Stimulated activated CD4-positive, alpha-beta T cell treated with anti-CD3 and anti-CD28 coated beads, Interleukin-15, amount 100 ng/mL, for 48 hours (primary cell): ENCODE results near the gene TRMT10A.
"Not testable (repeated sequence)": the region's sequence is repeated elsewhere in the genome, so short reads cannot be mapped to it uniquely, and the experiment has no call there.

ENCODE experiments used
- DNase-seq, 2 donors: peaks; one replicate each; pipeline ENCODE4 v3.0.0-alpha.2; 2020; ENCODE audit warnings: low read depth in 2 of 2

TRMT10A gene

DNA sequence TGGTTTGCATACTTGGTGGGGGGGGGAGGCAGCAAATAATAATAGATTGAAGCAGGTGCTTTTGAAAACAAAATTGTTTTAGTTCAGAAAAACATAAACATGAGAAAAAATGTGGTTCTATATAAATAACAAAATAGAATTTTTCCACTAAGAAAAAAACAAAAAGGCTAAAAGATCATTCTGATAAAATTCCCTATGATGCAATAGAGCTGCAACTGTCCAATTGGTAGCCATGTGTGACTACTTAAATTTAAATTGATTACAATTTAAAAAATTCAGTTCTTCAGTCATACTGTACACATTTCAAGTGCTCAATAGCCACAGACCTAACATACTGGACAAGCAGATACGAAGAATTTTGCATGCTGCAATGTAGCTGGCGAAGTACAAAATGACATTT lies 11.0 kb downstream of the TRMT10A start:
- no peak for DNase-seq

DNA sequence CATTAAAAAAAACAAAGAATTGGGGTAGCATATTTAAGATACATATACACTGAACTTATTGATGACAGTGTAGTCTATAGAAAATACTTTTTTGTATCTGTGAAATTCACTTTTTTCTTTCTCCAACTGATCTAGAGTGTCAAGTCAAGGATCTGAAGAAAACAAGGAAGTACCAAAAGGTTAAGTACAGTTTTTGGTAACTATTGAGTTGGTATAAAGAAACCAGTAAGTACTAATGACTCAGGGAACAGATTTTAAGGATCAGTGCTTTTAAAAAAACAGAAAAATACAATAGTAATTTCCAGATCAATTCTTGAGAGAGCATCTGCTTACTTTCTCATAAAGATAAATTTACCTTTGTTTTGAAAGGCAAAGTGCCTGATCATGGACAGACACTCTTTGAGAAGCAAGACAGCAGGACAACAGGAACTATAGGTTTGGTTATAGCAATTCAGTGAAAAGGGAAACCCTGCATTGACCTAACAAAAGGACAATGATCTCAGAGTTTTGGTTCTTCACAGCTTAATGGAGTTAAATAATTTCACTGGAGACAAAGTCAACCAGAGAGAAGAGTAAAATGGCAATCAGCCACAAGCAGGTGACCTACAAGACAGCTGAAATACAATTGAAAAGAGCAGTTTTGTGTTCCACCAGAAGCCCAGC lies 23.4 kb downstream of the TRMT10A start:
- DNase-seq, result no peak

DNA sequence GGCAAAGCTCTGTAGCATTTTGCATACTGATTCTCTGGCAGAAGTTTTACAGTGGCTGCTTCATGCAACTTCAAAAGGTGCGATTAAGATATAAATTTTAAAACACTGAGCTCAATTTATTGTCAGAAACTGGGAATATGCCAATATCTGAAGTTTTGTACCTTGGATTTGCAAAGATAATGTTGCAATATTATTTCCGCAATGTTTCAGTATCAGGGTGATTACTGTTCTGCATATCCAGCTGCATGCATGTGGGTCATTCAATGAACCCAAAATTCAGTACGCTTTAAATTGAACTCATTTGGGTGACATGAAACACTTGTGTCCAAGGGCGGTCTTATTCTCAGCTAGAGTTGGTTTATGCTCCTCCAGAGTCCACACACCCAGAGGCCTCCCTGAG lies 26.2 kb downstream of the TRMT10A start:
- no peak for DNase-seq

- DNase-seq, result no peak
These were observed 27.0 kb downstream of the TRMT10A start for GRCh38 chr4:99536848-99537247.

DNA sequence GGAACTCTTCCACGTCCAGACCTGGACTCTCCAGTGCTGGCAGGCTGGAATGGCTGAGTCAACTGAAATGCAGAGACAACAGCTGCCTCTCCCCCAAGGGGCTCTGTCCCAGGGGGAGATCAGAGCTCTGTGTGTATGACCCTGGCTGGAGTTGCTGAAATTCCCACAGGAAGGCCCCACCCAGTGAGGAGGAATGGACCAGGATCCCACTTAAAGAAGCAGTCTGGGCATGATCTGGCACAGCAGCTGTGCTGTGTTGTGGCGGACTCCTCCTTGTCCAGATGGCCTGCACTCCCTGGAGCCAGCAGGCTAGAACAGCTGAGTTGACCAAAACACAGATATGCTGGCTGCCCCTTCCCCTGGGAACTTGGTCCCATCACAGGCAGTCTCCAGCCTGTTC lies 27.6 kb downstream of the TRMT10A start:
- no peak for DNase-seq

- DNase-seq, result not testable (repeated sequence)
These were observed 29.1 kb downstream of the TRMT10A start for GRCh38 chr4:99534699-99535098.

DNA sequence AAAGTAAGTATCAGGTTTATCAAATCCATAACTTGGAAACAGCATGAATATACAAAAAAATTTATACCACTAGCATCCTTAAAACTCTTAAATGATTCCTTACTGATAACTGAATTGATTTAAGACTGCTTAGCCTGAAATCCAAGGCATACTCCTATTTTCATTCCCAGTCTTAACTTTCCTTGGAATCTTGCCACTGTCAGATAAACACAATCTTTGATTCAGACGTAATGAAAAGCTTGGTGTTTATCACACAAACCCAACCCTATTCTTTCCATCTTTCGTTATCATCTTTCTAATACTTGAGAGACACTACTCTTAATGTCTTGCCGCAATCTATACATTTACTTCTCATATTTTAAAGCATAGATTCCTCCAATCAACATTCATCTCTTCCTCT lies 33.9 kb downstream of the TRMT10A start:
- no peak for DNase-seq

GRCh38 chr4:99529228-99529627 lies 34.6 kb downstream of the TRMT10A start:
- DNase-seq, result no peak

- no peak for DNase-seq
These were observed 45.1 kb downstream of the TRMT10A start for GRCh38 chr4:99518601-99519295.

GRCh38 chr4:99510721-99511120 lies 53.1 kb downstream of the TRMT10A start, which contains the start of gene C4orf17:
Gene C4orf17, plus strand, starts transcription at chr4:99511021. Its CDS starts 2,061 bp downstream, at chr4:99513082.
- no peak for DNase-seq

GRCh38 chr4:99507762-99508161 lies 56.1 kb downstream of the TRMT10A start:
- DNase-seq, result peak in 1 of 2 donors; percentile 4

DNA sequence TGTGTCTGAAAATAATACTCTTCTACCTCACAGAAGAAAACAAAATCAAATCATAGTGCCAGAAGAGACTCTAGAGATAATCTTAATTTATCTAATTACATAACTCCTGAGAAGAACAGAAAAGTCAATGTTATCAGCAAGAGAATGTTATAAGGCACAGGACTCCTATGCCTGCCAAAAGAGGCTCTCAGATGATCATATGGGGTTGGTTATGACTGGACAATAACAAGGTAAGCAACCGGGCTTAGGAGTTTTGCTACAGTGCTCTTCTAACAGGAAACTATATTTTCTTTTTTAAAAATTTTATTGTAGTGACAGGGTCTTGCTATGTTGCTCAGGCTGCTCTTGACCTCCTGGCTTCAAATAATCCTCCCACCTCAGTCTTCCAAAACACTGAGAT lies 56.5 kb downstream of the TRMT10A start:
- DNase-seq, result no peak

DNA sequence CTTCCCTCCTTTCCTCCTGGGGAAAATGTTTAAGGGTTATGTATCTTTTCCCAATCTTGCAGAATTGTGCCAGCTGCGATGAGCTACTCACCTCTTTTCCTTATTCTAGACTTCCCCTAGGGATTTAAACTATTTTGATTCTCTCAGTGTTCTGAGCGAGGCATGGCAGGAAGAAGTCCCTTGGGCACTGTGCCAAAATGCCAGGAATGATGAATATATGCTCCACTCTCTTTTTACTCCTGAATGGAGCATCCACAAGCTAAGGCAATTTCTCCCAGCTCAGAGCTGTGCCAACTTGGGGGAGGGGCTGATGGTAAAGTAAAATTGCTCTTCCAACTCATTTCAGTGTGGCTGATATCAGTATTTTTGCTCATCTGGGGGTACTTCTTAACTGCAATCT lies 57.1 kb downstream of the TRMT10A start:
- DNase-seq, result no peak

DNA sequence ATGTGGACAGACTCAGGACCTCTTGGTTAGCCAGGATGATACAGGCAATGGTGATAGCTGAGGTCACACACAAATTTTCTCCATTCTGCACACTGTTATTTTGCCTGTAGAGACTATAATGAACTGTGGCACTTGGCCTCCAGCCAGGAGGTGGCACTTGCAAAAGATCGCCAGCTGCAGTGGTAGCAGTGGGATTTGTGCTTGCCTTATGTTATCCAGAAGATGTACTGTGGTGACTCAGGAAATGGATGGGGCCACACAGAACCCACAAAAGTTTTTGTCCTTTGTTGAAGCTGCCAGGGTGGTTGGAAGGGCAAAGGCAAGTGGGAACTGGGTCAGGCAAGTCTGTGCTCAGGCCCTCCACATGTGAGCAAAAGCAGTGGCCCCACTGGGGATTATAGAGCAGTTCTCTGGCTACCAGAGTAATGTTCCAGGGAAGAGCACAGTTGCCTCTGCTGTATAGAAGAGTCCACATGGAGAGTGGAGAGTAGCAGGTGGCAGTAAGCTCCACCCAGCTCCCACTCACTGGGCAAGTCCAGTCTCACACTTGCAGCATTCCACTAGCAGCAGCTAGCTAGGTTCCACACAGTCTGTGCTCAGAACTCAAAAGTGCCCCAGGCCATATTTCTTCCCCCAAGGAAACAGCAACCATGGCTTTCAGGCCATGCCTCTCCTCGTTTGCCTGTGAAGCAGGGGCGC lies 58.9 kb downstream of the TRMT10A start:
- no peak for DNase-seq
